MM.1S (cell line): ENCODE results near the gene SPANXN4.

Source experiments
- DNase-seq: peaks from one replicate; pipeline ENCODE4 v3.0.0-alpha.2; 2015
- H2AFZ ChIP-seq: fragments of 300-600 bp; sonication (generic); 2 replicates; pipeline ENCODE4 v1.6.0; 2016; ENCODE audit warnings: antibody characterized with exemption, low read length
- H3F3A ChIP-seq: fragments of 300-600 bp; sonication (generic); 2 replicates; pipeline ENCODE4 v1.6.1; 2016; ENCODE audit warnings: mild to moderate bottlenecking, antibody characterized with exemption, low read length, moderate library complexity, mixed read lengths; ENCODE audit not compliant: insufficient read depth
- H3K27ac ChIP-seq: fragments of 300-600 bp; sonication (generic); 2 replicates; pipeline ENCODE4 v1.5.1; 2016; ENCODE audit warnings: mild to moderate bottlenecking, low read length
- H3K27me3 ChIP-seq: fragments of 300-600 bp; sonication (generic); replicated peaks from 2 replicates; pipeline ENCODE4 v1.6.0; 2016; ENCODE audit warnings: low read length; ENCODE audit not compliant: insufficient read depth
- H3K36me3 ChIP-seq: fragments of 300-600 bp; sonication (generic); replicated peaks from 2 replicates; pipeline ENCODE4 v1.6.1; 2016; ENCODE audit warnings: mild to moderate bottlenecking, low read length, mixed read lengths; ENCODE audit not compliant: insufficient read depth
- H3K4me1 ChIP-seq: fragments of 300-600 bp; sonication (generic); 2 replicates; pipeline ENCODE4 v1.6.1; 2016; ENCODE audit warnings: low read length, mixed read lengths
- H3K4me2 ChIP-seq: fragments of 300-600 bp; sonication (generic); 2 replicates; pipeline ENCODE4 v1.6.0; 2016; ENCODE audit warnings: low read depth, low read length
- H3K4me3 ChIP-seq: fragments of 300-600 bp; sonication (generic); 2 replicates; pipeline ENCODE4 v1.5.1; 2016; ENCODE audit warnings: low read length, mixed read lengths
- H3K79me2 ChIP-seq: fragments of 300-600 bp; sonication (generic); 2 replicates; pipeline ENCODE4 v1.6.1; 2016; ENCODE audit warnings: mixed run types, low read length, mixed read lengths
- H3K9ac ChIP-seq: fragments of 300-600 bp; sonication (generic); 2 replicates; pipeline ENCODE4 v1.6.1; 2016; ENCODE audit warnings: low read length, mixed read lengths
- H3K9me2 ChIP-seq: fragments of 300-600 bp; sonication (generic); replicated peaks from 2 replicates; pipeline ENCODE4 v1.6.1; 2016; ENCODE audit warnings: mild to moderate bottlenecking, low read length, mixed read lengths; ENCODE audit not compliant: insufficient read depth
- H3K9me3 ChIP-seq: fragments of 300-600 bp; sonication (generic); replicated peaks from 2 replicates; pipeline ENCODE4 v1.6.1; 2016; ENCODE audit warnings: mild to moderate bottlenecking, low read length, mixed read lengths; ENCODE audit not compliant: insufficient read depth
- H4K20me1 ChIP-seq: fragments of 300-600 bp; sonication (generic); 2 replicates; pipeline ENCODE4 v1.6.1; 2016; ENCODE audit warnings: mild to moderate bottlenecking, low read length, moderate library complexity, mixed read lengths; ENCODE audit not compliant: insufficient read depth
- EZH2 ChIP-seq: fragments of 300-600 bp; sonication (generic); optimal IDR thresholded peaks from 2 replicates; pipeline ENCODE3; 2017; ENCODE audit warnings: low read depth, mild to moderate bottlenecking, antibody characterized with exemption, low read length, mixed read lengths
- EZH2phosphoT487 ChIP-seq: fragments of 300-600 bp; sonication (generic); IDR thresholded peaks from 2 replicates; pipeline ENCODE4 v1.6.1; 2018; ENCODE audit warnings: antibody characterized with exemption, low read length
- TF ChIP-seq, protein P1 (sequence below): fragments of 300-600 bp; sonication (generic); IDR thresholded peaks from 2 replicates; pipeline ENCODE4 v1.5.1; 2016; ENCODE audit warnings: antibody characterized with exemption, low read length, mixed read lengths

Gene SPANXN4

GRCh38 chrX:142982679-142983078, 43.0 kb upstream of the SPANXN4 start:
- no peak for TF ChIP-seq EZH2phosphoT487
- TF ChIP-seq, protein P1, sequence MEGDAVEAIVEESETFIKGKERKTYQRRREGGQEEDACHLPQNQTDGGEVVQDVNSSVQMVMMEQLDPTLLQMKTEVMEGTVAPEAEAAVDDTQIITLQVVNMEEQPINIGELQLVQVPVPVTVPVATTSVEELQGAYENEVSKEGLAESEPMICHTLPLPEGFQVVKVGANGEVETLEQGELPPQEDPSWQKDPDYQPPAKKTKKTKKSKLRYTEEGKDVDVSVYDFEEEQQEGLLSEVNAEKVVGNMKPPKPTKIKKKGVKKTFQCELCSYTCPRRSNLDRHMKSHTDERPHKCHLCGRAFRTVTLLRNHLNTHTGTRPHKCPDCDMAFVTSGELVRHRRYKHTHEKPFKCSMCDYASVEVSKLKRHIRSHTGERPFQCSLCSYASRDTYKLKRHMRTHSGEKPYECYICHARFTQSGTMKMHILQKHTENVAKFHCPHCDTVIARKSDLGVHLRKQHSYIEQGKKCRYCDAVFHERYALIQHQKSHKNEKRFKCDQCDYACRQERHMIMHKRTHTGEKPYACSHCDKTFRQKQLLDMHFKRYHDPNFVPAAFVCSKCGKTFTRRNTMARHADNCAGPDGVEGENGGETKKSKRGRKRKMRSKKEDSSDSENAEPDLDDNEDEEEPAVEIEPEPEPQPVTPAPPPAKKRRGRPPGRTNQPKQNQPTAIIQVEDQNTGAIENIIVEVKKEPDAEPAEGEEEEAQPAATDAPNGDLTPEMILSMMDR, result no peak
- TF ChIP-seq EZH2, result no peak
- Histone ChIP-seq H3K4me1 (0 out of 2 replicates have a peak, but pooled peaks cover 16% of the 10 kb centered on the region), H3K9ac (no peak overlapping the region)

GRCh38 chrX:142994988-142995387, 30.7 kb upstream of the SPANXN4 start:
- H2AFZ ChIP-seq, result no peak overlapping the region
- no peaks in the 10 kb centered on the region for H3K27me3 ChIP-seq
- no peaks in the 10 kb centered on the region for H3K36me3 ChIP-seq
- no peak overlapping the region for H3K9ac ChIP-seq
- H3K79me2 ChIP-seq, result no peaks in the 10 kb centered on the region
- H3K9me2 ChIP-seq, result no peaks in the 10 kb centered on the region
- H3K9me3 ChIP-seq, result no peaks in the 10 kb centered on the region
- no peak for DNase-seq
- H4K20me1 ChIP-seq, result no peaks in the 10 kb centered on the region
- TF ChIP-seq, protein P1, result no peak
- TF ChIP-seq EZH2, result no peak
- no peak for TF ChIP-seq EZH2phosphoT487
- H3K4me2 ChIP-seq, result no peak overlapping the region
- H3K27ac ChIP-seq, result no peak overlapping the region
- H3K4me1 ChIP-seq, result no peaks in the 10 kb centered on the region
- H3F3A ChIP-seq, result no peaks in the 10 kb centered on the region
- H3K4me3 ChIP-seq, result no peak overlapping the region

More at GRCh38 chrX:142982679-142983078, 43.0 kb upstream of the SPANXN4 start:
- H3F3A ChIP-seq, result peaks cover 9% of the 10 kb centered on the region; the same call in 1 of the 2 replicates
- H4K20me1 ChIP-seq, result no peaks in the 10 kb centered on the region
- no peak overlapping the region for H2AFZ ChIP-seq
- no peaks in the 10 kb centered on the region for H3K36me3 ChIP-seq
- H3K27me3 ChIP-seq, result no peaks in the 10 kb centered on the region
- no peak overlapping the region for H3K27ac ChIP-seq
- DNase-seq, result no peak
- no peaks in the 10 kb centered on the region for H3K9me3 ChIP-seq
- no peak overlapping the region for H3K4me2 ChIP-seq
- no peak overlapping the region for H3K4me3 ChIP-seq
- H3K9me2 ChIP-seq, result no peaks in the 10 kb centered on the region
- H3K79me2 ChIP-seq, result no peaks in the 10 kb centered on the region

- Histone ChIP-seq H2AFZ (peak overlapping the region; percentile 19; the same call in 1 of the 2 replicates), H3K4me2 (peak overlapping the region; percentile 22), H3K9me3 (no peaks in the 10 kb centered on the region)
Measured at GRCh38 chrX:142998447-142999198, 27.1 kb upstream of the SPANXN4 start.

More at GRCh38 chrX:142998447-142999198, 27.1 kb upstream of the SPANXN4 start:
- DNase-seq, result no peak
- Histone ChIP-seq H4K20me1 (no peaks in the 10 kb centered on the region), H3K36me3 (no peaks in the 10 kb centered on the region), H3K9me2 (no peaks in the 10 kb centered on the region), H3K9ac (no peak overlapping the region), H3K27ac (no peak overlapping the region), H3K4me3 (no peak overlapping the region; the same call in 1 of the 2 replicates), H3F3A (no peaks in the 10 kb centered on the region), H3K79me2 (no peaks in the 10 kb centered on the region), H3K27me3 (no peaks in the 10 kb centered on the region), H3K4me1 (no peaks in the 10 kb centered on the region)
- TF ChIP-seq, protein P1, result no peak
- no peak for TF ChIP-seq EZH2phosphoT487
- no peak for TF ChIP-seq EZH2
